Activated CD4-positive, alpha-beta T cell treated with anti-CD3 and anti-CD28 coated beads, Interleukin-2, amount 10 ng/mL, durations not matched to agents 7 days and 5 days (primary cell): ENCODE results near the gene MSGN1. TPM values are rescaled to one million over a fixed set of nuclear protein-coding genes. Genes with fewer than 3 reads are reported as not detected.

ENCODE experiments used
- CTCF ChIA-PET: fragments of 350-600 bp; sonication (Branson Sonifier 250); formaldehyde crosslinking; loops from one replicate; lab custom pipeline; 2021; ENCODE audit warnings: antibody characterized with exemption; lab: Charles Lee
- POLR2A ChIA-PET: fragments of 350-600 bp; sonication (Branson Sonifier 250); formaldehyde crosslinking; loops from one replicate; lab custom pipeline; 2021; ENCODE audit warnings: antibody characterized with exemption; lab: Charles Lee
- DNase-seq: peaks from one replicate; pipeline ENCODE4 v3.0.0-alpha.2; 2020
- H3K27ac Mint-ChIP-seq: one replicate; pipeline ENCODE4 v1.8.0; 2021; ENCODE audit warnings: mild to moderate bottlenecking, moderate library complexity, mixed read lengths
- H3K27me3 Mint-ChIP-seq: one replicate; pipeline ENCODE4 v1.8.0; 2021; ENCODE audit warnings: mixed read lengths
- H3K36me3 Mint-ChIP-seq: one replicate; pipeline ENCODE4 v1.8.0; 2021; ENCODE audit warnings: low read depth, mixed read lengths
- H3K4me1 Mint-ChIP-seq: one replicate; pipeline ENCODE4 v1.8.0; 2021; ENCODE audit warnings: mixed read lengths
- H3K4me3 Mint-ChIP-seq: one replicate; pipeline ENCODE4 v1.8.0; 2021; ENCODE audit warnings: mild to moderate bottlenecking, moderate library complexity, mixed read lengths
- H3K9me3 Mint-ChIP-seq: one replicate; pipeline ENCODE4 v1.8.0; 2021; ENCODE audit warnings: mixed read lengths
- total RNA-seq, 2 experiments: library from RNA; stranded (reverse); gene quantifications; one replicate each; pipeline ENCODE4 v1.2.3, GENCODE V29; 2021

The MSGN1 gene
- total RNA-seq, 2 experiments from 2014 or later = not detected

GRCh38 chr2:17867133-17867532, 50.9 kb downstream of the MSGN1 start:
- no peaks in the 10 kb centered on the region for H3K9me3 Mint-ChIP-seq
- H3K36me3 Mint-ChIP-seq = no peaks in the 10 kb centered on the region
- H3K27me3 Mint-ChIP-seq = peaks cover 2% of the 10 kb centered on the region
- no peak for DNase-seq
- CTCF ChIA-PET = interaction anchor here (0.8 to 0.9 kb wide), 2 partner anchors 10 to 21 kb away, joined by 3 read pairs; no protein-coding TSS in a partner anchor
- H3K4me3 Mint-ChIP-seq = no peak overlapping the region
- POLR2A ChIA-PET = no interaction called here
- no peak overlapping the region for H3K27ac Mint-ChIP-seq
- H3K4me1 Mint-ChIP-seq = no peaks in the 10 kb centered on the region

Other genes with a start within 250 kb of the MSGN1 start
- 10 to 100 TPM; 41.3 to 41.9 TPM for gene SMC6, start 62.6 kb upstream of the MSGN1 start, total RNA-seq
- gene GEN1, start 62.3 kb upstream of the MSGN1 start, total RNA-seq = 10 to 100 TPM; 41.9 to 43.7 TPM
- gene KCNS3, start 62.2 kb downstream of the MSGN1 start, total RNA-seq = not detected